GM19238 (cell line): Measurements from ENCODE around the gene KISS1R.
A peak's percentile ranks its signal among the peaks of the same experiment; 100 is the strongest.

ENCODE experiments used
- DNase-seq: peaks from one replicate; pipeline ENCODE4 v3.0.0; 2011; ENCODE audit warnings: low spot score; ENCODE audit not compliant: insufficient read length

The KISS1R gene

GRCh38 chr19:934865-935479 is 17.8 kb downstream of the KISS1R start:
- no peak for DNase-seq

GRCh38 chr19:936175-936546 is 19.0 kb downstream of the KISS1R start:
- no peak for DNase-seq

GRCh38 chr19:937259-937694 is 20.1 kb downstream of the KISS1R start:
- no peak for DNase-seq

GRCh38 chr19:938233-938923 is 21.2 kb downstream of the KISS1R start:
- DNase-seq, result no peak

GRCh38 chr19:939439-939838 is 22.3 kb downstream of the KISS1R start:
- DNase-seq, result no peak

- no peak for DNase-seq
Measured at GRCh38 chr19:939922-940321, 22.8 kb downstream of the KISS1R start.

DNA sequence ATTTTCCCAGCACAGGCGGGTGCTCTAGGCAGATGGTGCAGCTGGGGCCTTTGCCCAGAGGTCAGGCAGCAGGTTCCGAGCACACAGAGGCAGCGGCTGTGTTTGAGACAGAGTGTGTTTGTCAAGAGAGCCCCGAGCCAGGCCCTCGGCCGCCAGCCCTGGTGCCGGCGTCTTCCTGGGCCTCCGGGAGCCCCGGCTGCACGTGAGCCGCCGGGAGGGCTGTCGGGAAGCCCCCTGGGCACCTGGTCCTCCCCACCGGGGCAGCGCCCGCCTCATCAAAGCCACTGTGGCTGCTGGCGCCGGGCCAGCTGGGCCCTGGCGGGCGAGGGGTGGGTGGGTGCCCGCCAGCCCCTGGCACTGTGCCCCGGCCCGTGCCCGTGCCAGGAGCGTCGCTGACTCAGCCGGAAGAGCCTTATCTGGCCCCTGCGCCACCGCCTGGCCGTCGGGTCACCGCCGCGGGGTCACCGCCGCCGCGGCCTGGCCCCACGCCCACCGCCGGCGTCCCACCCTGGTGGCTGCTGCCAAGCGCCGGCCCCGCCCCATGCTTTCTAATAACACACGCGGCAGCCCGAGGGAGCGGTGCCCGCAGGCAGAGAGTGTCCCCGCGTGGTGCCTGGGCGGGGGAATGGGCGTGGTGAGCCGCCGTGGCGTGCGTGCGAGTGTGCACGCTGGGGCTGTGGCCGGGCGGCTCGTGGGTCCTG is 23.6 kb downstream of the KISS1R start:
- DNase-seq, result no peak

DNA sequence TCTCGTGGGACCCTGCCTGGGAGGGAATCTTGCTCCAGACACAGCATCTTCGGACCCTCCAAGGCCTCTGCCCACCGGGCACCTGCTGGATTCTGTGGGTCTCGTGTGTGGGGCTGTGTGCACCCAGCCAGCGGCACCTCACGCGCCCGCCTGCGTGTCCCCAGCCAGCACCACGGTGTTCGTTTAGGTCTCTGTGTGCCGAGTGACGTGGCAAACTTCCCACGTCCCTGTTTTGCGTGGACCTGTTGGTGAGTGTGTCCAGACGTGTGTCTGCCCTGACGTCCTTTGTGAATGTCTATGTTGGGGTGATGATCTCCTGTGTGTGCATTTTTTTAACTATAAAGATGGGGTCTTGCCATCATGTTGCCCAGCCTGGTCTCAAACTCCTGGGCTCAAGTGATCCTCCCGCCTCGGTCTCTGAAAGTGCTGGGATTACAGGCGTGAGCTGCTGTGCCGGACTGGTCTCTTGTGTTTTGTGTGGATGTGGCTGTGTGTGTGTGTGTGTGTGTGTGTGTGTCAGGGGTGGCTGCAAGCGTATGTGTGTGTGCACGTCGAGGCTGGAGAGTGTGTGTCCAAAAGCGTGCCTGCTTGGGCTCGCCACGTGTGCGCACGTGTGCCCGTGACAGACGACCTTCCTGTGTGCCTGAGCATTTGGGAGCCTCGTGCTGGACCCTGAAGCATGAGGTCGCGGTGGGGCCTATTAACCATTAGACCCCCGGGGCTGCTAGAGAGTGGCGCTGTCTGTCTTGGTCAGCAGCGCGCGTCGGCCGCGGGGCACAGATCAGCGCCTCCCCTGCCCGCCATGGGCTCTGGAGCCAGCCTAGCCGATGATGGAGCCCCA is 24.4 kb downstream of the KISS1R start:
- DNase-seq, result no peak

- no peak for DNase-seq
Measured at GRCh38 chr19:942133-942645, 25.1 kb downstream of the KISS1R start.

- no peak for DNase-seq
Measured at GRCh38 chr19:943551-944170, 26.5 kb downstream of the KISS1R start.

- DNase-seq, result no peak
Measured at GRCh38 chr19:944171-944567, 27.0 kb downstream of the KISS1R start.

DNA sequence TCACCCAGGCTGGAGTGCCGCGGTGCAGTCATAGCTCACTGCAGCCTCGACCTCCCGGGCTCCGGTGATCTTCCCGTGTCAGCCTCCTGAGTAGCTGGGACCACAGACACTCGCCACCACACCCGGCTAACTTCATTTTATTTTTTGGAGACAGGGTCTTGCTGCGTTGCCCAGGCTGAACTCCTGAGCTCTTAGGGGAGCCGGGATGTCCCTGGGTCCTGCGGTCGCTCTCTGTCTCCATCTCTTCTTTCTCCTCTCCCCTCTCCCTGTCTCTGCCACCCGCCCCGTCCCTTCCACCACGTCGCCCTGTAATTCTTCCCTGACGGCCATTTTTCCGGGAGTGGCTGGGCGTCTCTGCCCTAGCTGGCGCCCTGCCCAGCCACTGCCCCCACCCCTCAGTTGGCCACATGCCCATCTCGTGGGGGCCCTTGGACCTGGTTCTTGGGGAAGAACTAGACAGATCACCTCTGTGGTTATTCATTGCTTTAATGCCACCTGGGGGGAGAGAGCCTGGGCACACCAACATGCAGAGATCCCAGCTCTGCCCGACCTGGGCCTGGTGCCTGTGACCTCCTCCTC is 27.6 kb downstream of the KISS1R start:
- no peak for DNase-seq

DNA sequence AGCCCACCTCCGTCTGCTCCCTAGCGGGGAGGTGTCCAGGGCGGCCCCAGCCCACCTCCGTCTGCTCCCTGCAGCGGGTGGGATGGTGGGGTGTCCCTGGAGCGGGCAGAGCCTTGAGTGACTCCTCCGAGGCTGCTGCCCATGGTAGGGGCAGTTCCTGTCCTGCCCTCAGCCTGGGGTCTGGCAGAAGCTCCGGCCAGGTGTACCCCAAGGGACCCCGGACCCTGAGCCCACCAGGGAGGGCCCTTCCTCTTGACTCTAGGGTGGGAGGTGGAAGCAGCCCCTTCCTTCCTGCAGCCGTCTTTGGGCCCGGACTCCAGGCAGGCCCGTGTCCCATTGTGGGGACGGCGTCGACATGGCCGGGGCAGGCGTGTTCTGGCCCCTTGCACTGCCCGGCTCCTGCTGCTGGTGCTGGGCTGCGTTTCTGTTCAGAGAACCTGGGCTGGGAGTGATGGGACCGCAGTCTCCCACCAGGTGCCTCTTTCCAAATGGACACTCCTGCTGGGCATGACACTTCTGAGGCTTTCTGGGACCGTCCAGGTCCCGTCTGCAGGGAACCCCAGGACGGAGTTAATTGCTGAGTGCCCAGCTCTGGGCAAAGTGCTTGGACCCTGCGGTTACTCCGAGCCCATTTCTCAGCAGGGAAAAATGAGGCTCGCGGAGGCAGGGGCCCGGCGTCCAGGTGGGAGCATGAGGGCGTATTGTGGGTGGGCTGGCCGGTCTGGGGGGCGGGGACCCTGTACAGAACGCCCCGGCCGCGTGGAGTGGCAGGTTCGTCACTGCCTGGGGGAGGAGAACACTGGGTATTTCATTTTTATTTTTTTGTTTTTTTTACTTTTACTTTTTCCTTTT is 28.5 kb downstream of the KISS1R start:
- DNase-seq, result no peak

DNA sequence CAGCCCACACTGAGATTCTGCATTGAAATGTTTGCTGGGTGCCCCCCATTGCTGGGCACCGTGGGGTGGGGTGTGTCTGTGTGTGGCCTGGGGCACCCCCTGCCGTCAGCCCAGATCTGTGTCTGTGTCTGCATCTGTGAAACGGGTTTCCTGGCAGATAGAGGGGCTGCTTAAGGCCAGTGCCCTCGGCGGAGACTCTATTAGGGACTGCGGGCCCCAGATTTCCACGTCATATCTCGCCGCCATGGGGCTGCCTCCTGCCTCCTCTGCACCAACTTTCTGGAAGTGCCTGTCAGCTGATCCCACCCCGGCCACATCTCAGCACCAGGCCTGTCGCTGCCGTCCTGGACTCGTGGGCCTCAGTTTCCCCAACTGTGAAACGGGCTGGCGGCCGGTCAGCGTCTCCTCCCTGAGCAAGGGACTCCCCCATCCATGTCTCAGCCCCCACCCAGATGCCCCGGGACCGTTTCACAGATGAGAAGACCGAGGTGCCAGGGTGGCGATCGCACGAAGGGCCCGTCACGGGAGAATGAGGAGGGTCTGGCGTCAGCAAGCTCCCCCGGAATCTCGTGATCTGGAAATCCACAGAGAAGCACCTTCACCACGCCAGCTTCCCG is 30.1 kb downstream of the KISS1R start:
- no peak for DNase-seq

- peak; percentile 95 for DNase-seq
Measured at GRCh38 chr19:947707-948539, 30.8 kb downstream of the KISS1R start.

DNA sequence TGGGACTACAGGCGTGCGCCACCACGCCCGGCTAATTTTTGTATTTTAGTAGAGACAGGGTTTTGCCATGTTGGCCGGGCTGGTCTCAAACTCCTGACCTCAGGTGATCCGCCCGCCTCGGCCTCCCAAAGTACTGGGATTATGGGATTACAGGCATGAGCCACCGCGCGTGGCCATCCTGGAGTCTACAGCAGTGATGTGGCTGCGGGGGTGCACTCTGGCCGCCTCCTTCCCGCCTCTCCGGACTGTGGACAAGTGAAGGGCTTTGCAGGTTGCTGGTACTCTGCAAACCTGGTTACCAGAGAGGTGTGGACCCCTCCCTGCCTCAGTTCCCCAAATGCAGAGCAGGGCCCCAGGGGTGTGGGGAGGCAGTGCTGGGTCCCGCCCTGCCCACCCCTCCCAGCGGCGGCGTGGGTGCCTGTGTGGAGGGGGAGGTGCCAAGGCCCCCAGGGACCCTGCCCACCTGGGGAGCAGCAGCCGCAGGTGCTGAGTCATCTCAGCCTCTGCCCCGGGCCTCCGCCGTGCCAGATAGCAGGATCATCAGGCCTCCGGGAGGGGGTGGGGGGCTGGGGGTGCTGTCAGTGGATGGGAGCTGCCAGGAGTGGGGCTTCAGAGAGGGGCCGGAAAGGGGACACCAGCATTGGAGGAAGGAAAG is 31.8 kb downstream of the KISS1R start:
- no peak for DNase-seq

GRCh38 chr19:950352-951066 is 33.4 kb downstream of the KISS1R start:
- DNase-seq, result no peak
